RWPE2 (cell line): ENCODE data around the gene MEGF8.

Experiments used
- ATAC-seq: fragments of 200-7000 bp; cut with Tn5 transposase; 3 replicates; pipeline ENCODE4 v1.9.1; 2021; ENCODE audit warnings: low read depth
- DNase-seq: peaks from one replicate; pipeline ENCODE4 v3.0.0-alpha.2; 2020; ENCODE audit warnings: low spot score
- H3K27ac ChIP-seq: fragments of 450-650 bp; 2 replicates; pipeline ENCODE4 v1.5.1; 2017; ENCODE audit warnings: mild to moderate bottlenecking; ENCODE audit not compliant: poor library complexity, severe bottlenecking
- H3K27me3 ChIP-seq: fragments of 250-450 bp; sonication (Bioruptor Pico); 2 replicates; pipeline ENCODE4 v1.5.1; 2021; ENCODE audit warnings: mild to moderate bottlenecking, moderate library complexity; ENCODE audit not compliant: insufficient read depth, poor library complexity, severe bottlenecking
- H3K36me3 ChIP-seq: fragments of 250-450 bp; sonication (Bioruptor Pico); 2 replicates; pipeline ENCODE4 v1.5.1; 2020; ENCODE audit warnings: low read depth, mild to moderate bottlenecking, moderate library complexity
- H3K4me1 ChIP-seq: fragments of 250-450 bp; sonication (Bioruptor Pico); 2 replicates; pipeline ENCODE4 v1.5.1; 2021; ENCODE audit warnings: mild to moderate bottlenecking, moderate library complexity; ENCODE audit not compliant: insufficient read depth, poor library complexity, severe bottlenecking
- H3K4me3 ChIP-seq: fragments of 250-450 bp; sonication (Bioruptor Pico); 2 replicates; pipeline ENCODE4 v1.5.1; 2021; ENCODE audit warnings: mild to moderate bottlenecking, moderate library complexity; ENCODE audit not compliant: severe bottlenecking
- H3K9me3 ChIP-seq: fragments of 250-450 bp; sonication (Bioruptor Pico); 2 replicates; pipeline ENCODE4 v1.5.1; 2021; ENCODE audit warnings: mild to moderate bottlenecking, moderate library complexity; ENCODE audit not compliant: severe bottlenecking
- TF ChIP-seq, protein P1 (sequence below): fragments of 450-650 bp; IDR thresholded peaks from one replicate; pipeline ENCODE4 v1.5.1; 2017; ENCODE audit warnings: mild to moderate bottlenecking, moderate library complexity; ENCODE audit not compliant: poor library complexity, severe bottlenecking

Gene MEGF8

DNA sequence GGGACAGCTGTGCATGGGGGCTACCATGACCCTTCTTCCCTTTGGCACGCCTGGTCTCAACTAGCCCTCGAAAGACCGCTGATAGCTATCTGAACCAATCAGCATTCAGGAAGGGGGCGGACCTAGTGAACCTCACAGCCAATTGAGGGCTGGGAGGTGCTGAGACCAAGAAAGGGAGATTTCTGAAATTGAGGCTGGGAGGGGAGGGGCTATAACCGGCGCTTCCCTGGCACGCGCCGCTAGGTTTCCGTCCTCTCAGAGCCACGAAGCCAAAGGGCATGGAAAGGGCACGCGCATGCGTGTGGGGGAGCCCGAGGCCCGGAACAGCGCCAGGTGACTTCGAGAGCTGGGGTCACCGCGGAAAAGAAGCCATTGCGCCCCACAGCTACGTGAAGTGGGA lies 18.8 kb upstream of the MEGF8 start:
- peaks cover 4% of the 10 kb centered on the region for H3K4me1 ChIP-seq
- no peaks in the 10 kb centered on the region for H3K36me3 ChIP-seq
- no peaks in the 10 kb centered on the region for H3K9me3 ChIP-seq
- no peak overlapping the region for H3K27ac ChIP-seq
- H3K4me3 ChIP-seq = no peak overlapping the region
- no peaks in the 10 kb centered on the region for H3K27me3 ChIP-seq
- ATAC-seq (no peak), DNase-seq (no peak)
- TF ChIP-seq, protein P1, sequence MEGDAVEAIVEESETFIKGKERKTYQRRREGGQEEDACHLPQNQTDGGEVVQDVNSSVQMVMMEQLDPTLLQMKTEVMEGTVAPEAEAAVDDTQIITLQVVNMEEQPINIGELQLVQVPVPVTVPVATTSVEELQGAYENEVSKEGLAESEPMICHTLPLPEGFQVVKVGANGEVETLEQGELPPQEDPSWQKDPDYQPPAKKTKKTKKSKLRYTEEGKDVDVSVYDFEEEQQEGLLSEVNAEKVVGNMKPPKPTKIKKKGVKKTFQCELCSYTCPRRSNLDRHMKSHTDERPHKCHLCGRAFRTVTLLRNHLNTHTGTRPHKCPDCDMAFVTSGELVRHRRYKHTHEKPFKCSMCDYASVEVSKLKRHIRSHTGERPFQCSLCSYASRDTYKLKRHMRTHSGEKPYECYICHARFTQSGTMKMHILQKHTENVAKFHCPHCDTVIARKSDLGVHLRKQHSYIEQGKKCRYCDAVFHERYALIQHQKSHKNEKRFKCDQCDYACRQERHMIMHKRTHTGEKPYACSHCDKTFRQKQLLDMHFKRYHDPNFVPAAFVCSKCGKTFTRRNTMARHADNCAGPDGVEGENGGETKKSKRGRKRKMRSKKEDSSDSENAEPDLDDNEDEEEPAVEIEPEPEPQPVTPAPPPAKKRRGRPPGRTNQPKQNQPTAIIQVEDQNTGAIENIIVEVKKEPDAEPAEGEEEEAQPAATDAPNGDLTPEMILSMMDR = no peak

DNA sequence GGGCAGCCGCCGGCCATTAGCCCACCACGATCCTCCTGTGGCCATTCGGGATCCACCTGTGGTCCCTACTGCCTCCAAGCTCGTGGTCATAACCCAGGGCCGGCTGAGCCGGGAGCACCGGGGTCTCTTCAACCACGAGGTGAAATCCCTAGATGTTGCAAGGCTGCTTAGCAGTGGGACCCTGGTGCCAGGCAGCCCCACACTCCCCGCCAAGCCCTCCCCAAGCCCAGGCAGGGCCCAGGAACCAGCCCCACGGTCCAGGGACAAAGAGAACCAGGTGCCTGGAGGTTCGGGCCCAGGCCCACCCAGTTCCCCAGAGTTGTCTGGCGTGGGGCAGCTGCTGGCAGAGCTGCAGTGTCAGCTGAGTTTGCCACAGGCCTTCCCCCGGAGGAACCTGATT lies 15.7 kb upstream of the MEGF8 start:
- no peaks in the 10 kb centered on the region for H3K36me3 ChIP-seq
- DNase-seq = no peak
- no peaks in the 10 kb centered on the region for H3K9me3 ChIP-seq
- H3K4me3 ChIP-seq = no peak overlapping the region
- no peak for ATAC-seq
- H3K4me1 ChIP-seq = no peaks in the 10 kb centered on the region
- no peak overlapping the region for H3K27ac ChIP-seq
- TF ChIP-seq, protein P1 = no peak
- H3K27me3 ChIP-seq = no peaks in the 10 kb centered on the region

DNA sequence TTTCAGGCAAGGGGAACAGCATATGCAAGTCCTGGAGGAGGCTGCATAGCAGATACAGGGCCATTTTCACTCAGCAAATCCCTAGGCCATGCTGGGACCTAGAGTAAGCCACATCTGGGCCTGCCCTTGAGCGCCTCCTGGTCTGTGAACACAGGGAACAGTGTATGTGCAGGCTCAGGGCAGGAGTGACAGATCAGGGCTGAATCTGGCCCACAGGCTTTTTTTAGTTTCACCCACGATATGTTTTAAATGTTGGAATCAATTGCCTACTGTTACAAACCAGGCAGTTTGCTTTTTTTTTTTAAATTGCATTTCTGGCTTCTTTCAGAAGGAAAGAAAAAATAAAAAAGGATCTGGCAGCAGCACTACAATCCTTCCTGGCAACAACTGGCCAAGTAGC lies 13.8 kb upstream of the MEGF8 start:
- H3K27ac ChIP-seq = no peak overlapping the region
- H3K9me3 ChIP-seq = no peaks in the 10 kb centered on the region
- ATAC-seq = no peak
- H3K4me3 ChIP-seq = no peak overlapping the region
- no peak for DNase-seq
- H3K36me3 ChIP-seq = no peaks in the 10 kb centered on the region
- H3K4me1 ChIP-seq = no peaks in the 10 kb centered on the region
- no peaks in the 10 kb centered on the region for H3K27me3 ChIP-seq
- TF ChIP-seq, protein P1 = no peak

DNA sequence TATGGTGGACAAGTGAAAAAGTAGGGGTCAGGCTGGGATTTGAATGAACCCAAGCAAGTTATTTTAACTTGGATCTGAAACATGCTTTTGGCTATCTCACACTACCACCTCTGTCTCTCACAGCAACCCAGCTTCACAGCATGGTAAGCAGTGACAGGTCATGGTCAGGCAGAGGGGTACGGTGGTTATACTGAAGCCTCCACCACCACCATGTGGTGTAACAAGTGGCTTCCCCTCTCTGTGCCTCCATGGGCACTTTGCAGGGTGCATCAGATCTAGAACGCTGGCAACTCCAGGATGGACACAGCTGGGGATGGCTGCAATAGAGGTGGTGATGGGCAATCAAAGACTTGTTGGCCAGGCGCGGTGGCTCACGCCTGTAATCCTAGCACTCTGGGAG lies 13.1 kb upstream of the MEGF8 start:
- DNase-seq (no peak), ATAC-seq (no peak)
- Histone ChIP-seq H3K27ac (no peak overlapping the region), H3K27me3 (no peaks in the 10 kb centered on the region), H3K9me3 (no peaks in the 10 kb centered on the region), H3K4me3 (no peak overlapping the region), H3K36me3 (no peaks in the 10 kb centered on the region), H3K4me1 (no peaks in the 10 kb centered on the region)
- TF ChIP-seq, protein P1 = no peak

DNA sequence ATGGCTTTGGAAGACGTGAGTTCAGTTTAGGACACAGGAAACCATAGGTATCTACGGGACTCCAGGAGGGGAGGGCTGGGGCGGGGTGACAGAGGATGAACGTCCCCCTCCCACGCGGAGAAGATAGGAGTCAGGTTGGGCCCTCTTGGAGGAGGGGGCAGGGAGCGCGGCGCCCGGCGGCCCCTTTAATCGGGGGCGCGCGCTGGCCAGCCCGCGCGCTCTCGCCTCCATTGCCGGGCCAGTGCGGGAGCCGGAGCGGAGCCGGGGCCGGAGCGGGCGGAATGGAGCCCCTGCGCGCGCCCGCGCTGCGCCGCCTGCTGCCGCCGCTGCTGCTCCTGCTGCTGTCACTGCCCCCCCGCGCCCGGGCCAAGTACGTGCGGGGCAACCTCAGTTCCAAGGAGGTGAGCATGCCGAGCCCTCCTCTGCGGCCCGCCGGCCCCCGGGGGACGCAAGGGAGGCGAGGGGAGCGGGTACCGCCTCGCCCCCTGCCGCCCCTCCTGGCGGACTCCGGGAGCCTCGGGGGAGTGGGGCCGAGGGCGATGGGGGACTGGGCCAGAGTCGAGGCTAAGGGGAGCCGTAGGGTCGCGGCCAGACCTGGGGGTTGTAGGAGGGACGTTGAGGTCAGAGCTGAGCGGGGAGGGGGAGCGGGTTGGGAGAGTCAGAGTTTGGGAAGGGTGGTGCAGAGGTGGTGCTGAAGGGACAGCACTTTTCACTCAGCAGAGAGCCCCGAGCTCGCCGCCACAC lies 12.2 kb upstream of the MEGF8 start, which contains the start of gene TMEM145:
TSS of gene TMEM145 (plus strand) at position 214 of the 744 bp plus-strand sequence. CDS start at position 282, 68 bp downstream.
- DNase-seq (no peak), ATAC-seq (peak; percentile 77)
- Histone ChIP-seq H3K36me3 (no peaks in the 10 kb centered on the region), H3K9me3 (no peaks in the 10 kb centered on the region), H3K27ac (no peak within 1 kb of the TSS), H3K4me3 (peak within 1 kb of the TSS; percentile 40), H3K4me1 (no peaks in the 10 kb centered on the region), H3K27me3 (no peaks in the 10 kb centered on the region)
- TF ChIP-seq, protein P1 = peak; percentile 34
